GM19025 (cell line): ENCODE results near the gene PPP1CA.

ENCODE experiments used
- ATAC-seq: cut with Tn5 transposase; IDR thresholded peaks from one replicate; pipeline ENCODE4 v1.9.1; 2021; ENCODE audit warnings: mild to moderate bottlenecking, low read depth, moderate library complexity; ENCODE audit not compliant: unreplicated experiment

Gene PPP1CA

GRCh38 chr11:67418476-67419281 is 17.0 kb upstream of the PPP1CA start:
- no peak for ATAC-seq

- no peak for ATAC-seq
Observed at GRCh38 chr11:67417425-67417824, 15.8 kb upstream of the PPP1CA start.

GRCh38 chr11:67416416-67417335 is 15.0 kb upstream of the PPP1CA start:
- no peak for ATAC-seq

- ATAC-seq: no peak
Observed at GRCh38 chr11:67415501-67416304, 14.0 kb upstream of the PPP1CA start, which contains the start of gene CARNS1. Gene CARNS1, plus strand, starts transcription at chr11:67415678. Its CDS starts 522 bp downstream, at chr11:67416200.

- ATAC-seq: no peak
Observed at GRCh38 chr11:67413266-67413849, 11.7 kb upstream of the PPP1CA start.

GRCh38 chr11:67412495-67413179 is 11.0 kb upstream of the PPP1CA start:
- ATAC-seq: no peak

- no peak for ATAC-seq
Observed at GRCh38 chr11:67411785-67412152, 10.1 kb upstream of the PPP1CA start.

GRCh38 chr11:67410984-67411784 is 9.5 kb upstream of the PPP1CA start:
- no peak for ATAC-seq

- no peak for ATAC-seq
Observed at GRCh38 chr11:67410369-67410831, 8.7 kb upstream of the PPP1CA start.

- ATAC-seq: no peak
Observed at GRCh38 chr11:67409781-67410368, 8.2 kb upstream of the PPP1CA start.

GRCh38 chr11:67409261-67409666 is 7.6 kb upstream of the PPP1CA start:
- no peak for ATAC-seq

- no peak for ATAC-seq
Observed at GRCh38 chr11:67408437-67409200, 7.0 kb upstream of the PPP1CA start.

GRCh38 chr11:67407688-67408163 is 6.1 kb upstream of the PPP1CA start:
- no peak for ATAC-seq

- no peak for ATAC-seq
Observed at GRCh38 chr11:67406969-67407687, 5.5 kb upstream of the PPP1CA start.

GRCh38 chr11:67406420-67406968 is 4.8 kb upstream of the PPP1CA start:
- no peak for ATAC-seq

GRCh38 chr11:67405688-67406339 is 4.2 kb upstream of the PPP1CA start:
- ATAC-seq: no peak
